Left ventricle myocardium inferior (tissue), 1 donor: Measurements from ENCODE around the gene SLC12A5. TPM values are rescaled to one million over a fixed set of nuclear protein-coding genes. Genes with fewer than 3 reads are reported as not detected.

Experiments
- DNase-seq: peaks from one replicate; pipeline ENCODE4 v3.0.0-alpha.2; 2020
- H3K27ac ChIP-seq: fragments of 200-600 bp; replicated peaks from 2 replicates; pipeline ENCODE4 v1.8.0; 2021
- H3K27me3 ChIP-seq: fragments of 200-600 bp; 2 replicates; pipeline ENCODE4 v1.8.0; 2021; ENCODE audit warnings: low read depth
- H3K36me3 ChIP-seq: fragments of 200-600 bp; 2 replicates; pipeline ENCODE4 v1.8.0; 2021
- H3K4me1 ChIP-seq: fragments of 200-600 bp; 2 replicates; pipeline ENCODE4 v1.8.0; 2021
- H3K4me3 ChIP-seq: fragments of 200-600 bp; 2 replicates; pipeline ENCODE4 v1.8.0; 2021; ENCODE audit warnings: mild to moderate bottlenecking, moderate library complexity
- H3K9me3 ChIP-seq: fragments of 200-600 bp; replicated peaks from 2 replicates; pipeline ENCODE4 v1.8.0; 2021
- intact Hi-C: fragments of 100-400 bp; cut with micrococcal nuclease; formaldehyde crosslinking; loops from one replicate; pipeline ENCODE4 v1.11.0; 2022
- total RNA-seq: library from RNA; stranded (reverse); fragmentation: NEBNext Ultra II Directional; extraction: Animal tissue kit (Norgen Biotek cat#: 25700); gene quantifications from one replicate; pipeline ENCODE4 v1.2.1, GENCODE V29; 2021
- TF ChIP-seq, protein P1 (sequence below): fragments of 200-600 bp; IDR thresholded peaks from 2 replicates; pipeline ENCODE4 v1.8.0; 2021; ENCODE audit warnings: antibody characterized with exemption, mild to moderate bottlenecking, borderline replicate concordance
- donor health status: DM: no; HTN: yes; CAD: no; lungs with severe emphysema.

The SLC12A5 gene
- total RNA-seq, 1 donor from 2014 or later: not detected

DNA sequence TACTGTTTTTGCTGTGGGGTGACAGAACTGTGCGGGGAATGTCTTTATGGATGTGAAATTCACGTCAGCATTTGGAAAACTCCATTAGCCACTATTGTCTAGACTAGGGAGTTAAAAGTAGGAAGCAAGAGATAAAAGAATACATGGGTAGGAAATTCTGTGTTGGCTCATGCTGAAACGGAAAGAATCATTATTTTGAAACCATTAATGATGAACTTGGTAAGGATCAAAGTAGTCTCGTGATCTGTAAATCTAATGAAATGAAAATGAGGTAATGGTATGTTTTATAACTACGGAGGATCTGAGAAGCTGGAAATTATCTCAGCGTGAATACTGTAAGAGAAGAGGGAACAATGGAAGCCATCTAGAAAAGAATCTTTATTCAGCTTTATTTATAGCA lies 78.0 kb downstream of the SLC12A5 start:
- no peaks in the 10 kb centered on the region for H3K9me3 ChIP-seq
- no peaks in the 10 kb centered on the region for H3K4me1 ChIP-seq
- DNase-seq: no peak
- H3K27ac ChIP-seq: no peak overlapping the region
- H3K4me3 ChIP-seq: no peak overlapping the region
- intact Hi-C loops: no loop called here
- TF ChIP-seq, protein P1, sequence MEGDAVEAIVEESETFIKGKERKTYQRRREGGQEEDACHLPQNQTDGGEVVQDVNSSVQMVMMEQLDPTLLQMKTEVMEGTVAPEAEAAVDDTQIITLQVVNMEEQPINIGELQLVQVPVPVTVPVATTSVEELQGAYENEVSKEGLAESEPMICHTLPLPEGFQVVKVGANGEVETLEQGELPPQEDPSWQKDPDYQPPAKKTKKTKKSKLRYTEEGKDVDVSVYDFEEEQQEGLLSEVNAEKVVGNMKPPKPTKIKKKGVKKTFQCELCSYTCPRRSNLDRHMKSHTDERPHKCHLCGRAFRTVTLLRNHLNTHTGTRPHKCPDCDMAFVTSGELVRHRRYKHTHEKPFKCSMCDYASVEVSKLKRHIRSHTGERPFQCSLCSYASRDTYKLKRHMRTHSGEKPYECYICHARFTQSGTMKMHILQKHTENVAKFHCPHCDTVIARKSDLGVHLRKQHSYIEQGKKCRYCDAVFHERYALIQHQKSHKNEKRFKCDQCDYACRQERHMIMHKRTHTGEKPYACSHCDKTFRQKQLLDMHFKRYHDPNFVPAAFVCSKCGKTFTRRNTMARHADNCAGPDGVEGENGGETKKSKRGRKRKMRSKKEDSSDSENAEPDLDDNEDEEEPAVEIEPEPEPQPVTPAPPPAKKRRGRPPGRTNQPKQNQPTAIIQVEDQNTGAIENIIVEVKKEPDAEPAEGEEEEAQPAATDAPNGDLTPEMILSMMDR: no peak
- no peaks in the 10 kb centered on the region for H3K36me3 ChIP-seq
- H3K27me3 ChIP-seq: peaks cover 94% of the 10 kb centered on the region

DNA sequence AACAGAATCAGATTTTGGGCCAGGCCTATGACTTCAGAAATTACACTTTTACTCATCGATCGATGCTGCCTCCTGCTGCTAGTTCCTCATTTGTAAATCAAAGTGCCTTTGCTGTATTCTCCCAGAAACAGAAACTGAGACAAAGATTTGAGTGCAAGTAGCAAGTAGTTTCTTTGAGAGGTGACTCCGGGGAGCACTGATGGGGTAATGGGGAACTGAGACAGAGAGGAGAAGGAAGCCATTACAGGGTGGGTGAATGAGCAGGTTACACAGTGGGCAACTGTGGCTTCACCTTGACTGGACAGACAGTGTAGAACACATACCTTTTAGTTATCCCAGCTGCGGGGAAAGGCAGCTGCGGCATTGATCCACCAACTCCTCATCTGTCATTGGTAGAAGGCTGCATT lies 79.4 kb downstream of the SLC12A5 start:
- Histone ChIP-seq H3K27ac (no peak overlapping the region), H3K27me3 (peaks cover 80% of the 10 kb centered on the region)
- intact Hi-C loops: no loop called here

DNA sequence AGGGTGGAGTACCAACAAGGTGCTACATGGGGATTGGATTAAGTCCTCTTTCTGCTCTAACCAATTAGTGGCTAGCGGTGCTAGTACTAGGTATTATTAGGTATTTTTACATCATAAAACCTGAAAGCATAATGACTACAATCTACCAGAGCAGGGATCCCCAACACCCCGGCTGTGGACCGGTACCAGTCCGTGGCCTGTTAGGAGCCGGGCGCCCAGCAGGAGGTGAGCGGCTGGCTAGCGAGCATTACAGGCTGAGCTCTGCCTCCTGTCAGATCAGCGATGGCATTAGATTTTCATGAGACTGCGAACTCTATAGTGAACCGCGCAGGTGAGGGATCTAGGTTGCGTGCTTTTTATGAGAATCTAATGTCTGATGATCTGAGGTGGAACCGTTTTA lies 80.0 kb downstream of the SLC12A5 start:
- no peak for DNase-seq
- no peak overlapping the region for H3K4me3 ChIP-seq
- no peaks in the 10 kb centered on the region for H3K36me3 ChIP-seq
- intact Hi-C loops: no loop called here
- no peaks in the 10 kb centered on the region for H3K9me3 ChIP-seq
- H3K4me1 ChIP-seq: no peaks in the 10 kb centered on the region
- no peak overlapping the region for H3K27ac ChIP-seq
- H3K27me3 ChIP-seq: peaks cover 75% of the 10 kb centered on the region
- TF ChIP-seq, protein P1: no peak

More for the DNA sequence above, 79.4 kb downstream of the SLC12A5 start:
- no peaks in the 10 kb centered on the region for H3K36me3 ChIP-seq
- H3K4me3 ChIP-seq: no peak overlapping the region
- TF ChIP-seq, protein P1: no peak
- no peaks in the 10 kb centered on the region for H3K9me3 ChIP-seq
- DNase-seq: no peak
- no peaks in the 10 kb centered on the region for H3K4me1 ChIP-seq

Other genes starting within 250 kb of the SLC12A5 start
- 0.55 TPM for gene WFDC3, start 237.3 kb upstream of the SLC12A5 start, total RNA-seq
- 22.2 TPM for gene DNTTIP1, start 237.3 kb upstream of the SLC12A5 start, total RNA-seq
- 0.91 TPM for gene UBE2C, start 216.6 kb upstream of the SLC12A5 start, total RNA-seq
- gene TNNC2, start 201.9 kb upstream of the SLC12A5 start, total RNA-seq: 0.33 TPM
- 24.7 TPM for gene SNX21, start 195.4 kb upstream of the SLC12A5 start, total RNA-seq
- 32.1 TPM for gene ACOT8, start 171.8 kb upstream of the SLC12A5 start, total RNA-seq
- gene ZSWIM3, start 171.6 kb upstream of the SLC12A5 start, total RNA-seq: 2.0 TPM
- 11.2 TPM for gene ZSWIM1, start 148.0 kb upstream of the SLC12A5 start, total RNA-seq
- 2.4 TPM for gene SPATA25, start 141.6 kb upstream of the SLC12A5 start, total RNA-seq
- 7.6 TPM for gene NEURL2, start 138.0 kb upstream of the SLC12A5 start, total RNA-seq
- gene CTSA, start 137.9 kb upstream of the SLC12A5 start, total RNA-seq: 116 TPM
- 84.1 TPM for gene PLTP, start 117.1 kb upstream of the SLC12A5 start, total RNA-seq
- 21.9 TPM for gene PCIF1, start 94.5 kb upstream of the SLC12A5 start, total RNA-seq
- gene ZNF335, start 57.0 kb upstream of the SLC12A5 start, total RNA-seq: 8.1 TPM
- 0.58 TPM for gene MMP9, start 20.3 kb upstream of the SLC12A5 start, total RNA-seq
- 16.5 TPM for gene NCOA5, start 60.7 kb downstream of the SLC12A5 start, total RNA-seq
- gene CD40, start 89.1 kb downstream of the SLC12A5 start, total RNA-seq: 6.8 TPM